Brain microvascular endothelial cell (primary cell): ENCODE measurements around the gene ARL13B.
A peak's percentile ranks its signal among the peaks of the same experiment; 100 is the strongest.

Experiments
- DNase-seq: peaks from one replicate; pipeline ENCODE4 v3.0.0-alpha.2; 2020
- H3K27ac ChIP-seq: fragments of 250-450 bp; sonication (Bioruptor Pico); 2 replicates; pipeline ENCODE4 v1.5.1; 2020; ENCODE audit warnings: mild to moderate bottlenecking, moderate library complexity
- H3K27me3 ChIP-seq: fragments of 250-450 bp; sonication (Bioruptor Pico); replicated peaks from 2 replicates; pipeline ENCODE4 v1.5.1; 2020; ENCODE audit warnings: mild to moderate bottlenecking
- H3K36me3 ChIP-seq: fragments of 250-450 bp; sonication (Bioruptor Pico); replicated peaks from 2 replicates; pipeline ENCODE4 v1.5.1; 2020; ENCODE audit warnings: mild to moderate bottlenecking
- H3K4me3 ChIP-seq: 2 replicates; pipeline ENCODE4 v1.5.1; 2011; ENCODE audit warnings: low read depth, mild to moderate bottlenecking, control low read depth, low read length, moderate library complexity
- in situ Hi-C: cut with HindIII; loops from 2 replicates; pipeline ENCODE4 v1.10.0; 2017; ENCODE audit warnings: low sequenced_read_pairs, low pct_ligation_motif_present
- TF ChIP-seq, protein P1 (sequence below): IDR thresholded peaks from 2 replicates; pipeline ENCODE4 v1.5.1; 2011; ENCODE audit warnings: low read depth, mild to moderate bottlenecking, moderate library complexity, low read length, control low read depth, inconsistent platforms; ENCODE audit errors: missing control alignments

ARL13B gene

DNA sequence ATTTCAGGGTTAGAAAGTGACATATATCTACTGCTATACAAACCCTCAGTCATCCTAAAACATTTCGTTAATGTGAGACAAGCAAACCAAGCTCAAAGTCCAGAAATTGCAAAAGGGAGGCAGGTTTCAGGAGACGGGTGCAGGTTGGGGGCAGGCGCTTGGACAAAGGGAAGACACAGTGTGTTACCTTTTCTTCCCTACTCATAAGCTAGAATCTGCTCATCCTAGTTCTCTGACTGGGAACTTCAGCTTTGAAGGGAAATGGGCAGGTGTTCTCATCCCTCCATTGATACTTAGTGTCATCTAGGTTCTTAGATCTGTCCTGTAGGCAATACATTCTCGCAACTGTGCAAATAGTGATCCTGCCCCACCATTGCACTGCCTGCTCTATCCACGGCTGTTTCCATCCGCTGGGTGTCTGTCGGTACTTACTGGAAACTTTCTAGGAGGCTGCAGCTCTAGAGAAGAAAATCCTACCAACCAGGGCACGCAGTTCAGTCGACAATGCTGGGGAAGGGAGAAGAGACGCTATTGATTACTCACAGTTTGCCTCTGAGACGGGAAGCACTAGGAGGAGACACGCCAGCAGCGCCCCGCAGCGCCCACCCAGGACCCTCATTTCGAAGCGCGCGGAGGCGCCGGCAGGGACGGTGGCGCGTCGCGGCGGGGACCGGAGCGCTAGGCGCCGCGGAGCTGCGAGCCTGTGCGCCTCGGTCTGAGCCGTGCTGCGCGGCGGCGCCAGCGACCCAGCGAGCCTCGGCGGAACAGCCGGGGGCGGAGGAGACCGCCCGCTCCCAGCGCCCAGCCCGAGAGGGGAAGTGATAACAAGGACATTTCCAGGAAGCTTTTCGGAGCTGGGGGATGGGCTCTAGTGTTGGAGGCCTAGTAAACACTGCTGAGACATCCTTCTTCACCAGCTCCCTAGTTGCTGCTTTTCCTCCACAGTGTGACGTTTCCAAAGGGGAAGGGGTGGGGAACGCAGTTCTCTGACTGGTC, 6.5 kb upstream of the ARL13B start, which contains the start of gene PROS1:
Gene PROS1, minus strand, starts transcription at position 766 of the 996 bp plus-strand sequence. Its CDS starts 147 bp downstream, at position 619.
- TF ChIP-seq, protein P1, sequence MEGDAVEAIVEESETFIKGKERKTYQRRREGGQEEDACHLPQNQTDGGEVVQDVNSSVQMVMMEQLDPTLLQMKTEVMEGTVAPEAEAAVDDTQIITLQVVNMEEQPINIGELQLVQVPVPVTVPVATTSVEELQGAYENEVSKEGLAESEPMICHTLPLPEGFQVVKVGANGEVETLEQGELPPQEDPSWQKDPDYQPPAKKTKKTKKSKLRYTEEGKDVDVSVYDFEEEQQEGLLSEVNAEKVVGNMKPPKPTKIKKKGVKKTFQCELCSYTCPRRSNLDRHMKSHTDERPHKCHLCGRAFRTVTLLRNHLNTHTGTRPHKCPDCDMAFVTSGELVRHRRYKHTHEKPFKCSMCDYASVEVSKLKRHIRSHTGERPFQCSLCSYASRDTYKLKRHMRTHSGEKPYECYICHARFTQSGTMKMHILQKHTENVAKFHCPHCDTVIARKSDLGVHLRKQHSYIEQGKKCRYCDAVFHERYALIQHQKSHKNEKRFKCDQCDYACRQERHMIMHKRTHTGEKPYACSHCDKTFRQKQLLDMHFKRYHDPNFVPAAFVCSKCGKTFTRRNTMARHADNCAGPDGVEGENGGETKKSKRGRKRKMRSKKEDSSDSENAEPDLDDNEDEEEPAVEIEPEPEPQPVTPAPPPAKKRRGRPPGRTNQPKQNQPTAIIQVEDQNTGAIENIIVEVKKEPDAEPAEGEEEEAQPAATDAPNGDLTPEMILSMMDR, result no peak
- Histone ChIP-seq H3K27me3 (no peaks in the 10 kb centered on the region), H3K27ac (peak within 1 kb of the TSS; percentile 35), H3K4me3 (peak within 1 kb of the TSS; percentile 64), H3K36me3 (no peaks in the 10 kb centered on the region)
- DNase-seq, result peak; percentile 58
- in situ Hi-C loops, result no loop called here

DNA sequence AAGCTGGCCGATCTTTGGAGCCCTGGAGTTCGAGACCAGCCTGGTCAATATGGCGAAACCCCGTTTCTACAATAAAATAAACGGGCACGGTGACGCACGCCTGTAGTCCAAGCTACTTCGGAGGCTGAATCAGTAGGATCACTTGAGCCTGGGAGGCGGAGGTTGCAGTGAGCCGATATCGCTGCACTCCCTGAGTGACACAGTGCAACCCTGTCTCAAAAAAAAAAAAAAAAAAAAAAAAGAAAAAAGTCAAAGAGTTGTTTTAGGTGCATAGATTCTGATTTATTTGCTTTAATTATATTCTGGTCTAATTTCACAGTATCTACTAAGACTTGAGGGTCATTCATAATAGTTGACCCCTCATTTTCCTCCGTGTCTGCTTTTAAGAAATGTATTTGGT, 1.7 kb downstream of the ARL13B start:
- DNase-seq, result no peak
- TF ChIP-seq, protein P1, result no peak
- no peaks in the 10 kb centered on the region for H3K36me3 ChIP-seq
- H3K27me3 ChIP-seq, result no peaks in the 10 kb centered on the region
- in situ Hi-C loops, result no loop called here
- H3K4me3 ChIP-seq, result no peak overlapping the region
- no peak overlapping the region for H3K27ac ChIP-seq

DNA sequence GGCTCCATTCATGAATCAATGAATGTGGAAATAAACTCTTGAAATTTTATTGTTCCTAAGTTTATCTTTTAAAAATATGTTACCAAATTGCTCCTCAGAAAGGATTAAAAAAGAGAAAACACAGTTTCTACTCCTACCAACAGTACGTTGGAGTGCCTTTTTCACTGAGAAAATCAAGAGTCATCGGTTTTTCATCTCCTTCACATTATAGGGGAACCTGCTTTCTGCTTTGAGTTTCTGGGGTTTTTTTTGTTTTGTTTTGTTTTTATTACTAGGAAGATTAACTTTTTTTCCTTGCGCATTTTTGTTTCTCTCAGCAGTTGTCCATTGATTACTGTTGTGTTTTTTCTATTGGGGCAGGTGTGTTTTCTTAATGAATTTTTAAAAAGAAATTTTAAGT, 3.5 kb downstream of the ARL13B start:
- no peak overlapping the region for H3K4me3 ChIP-seq
- DNase-seq, result no peak
- no peaks in the 10 kb centered on the region for H3K36me3 ChIP-seq
- no peak overlapping the region for H3K27ac ChIP-seq
- no peaks in the 10 kb centered on the region for H3K27me3 ChIP-seq
- in situ Hi-C loops, result no loop called here
- TF ChIP-seq, protein P1, result no peak

DNA sequence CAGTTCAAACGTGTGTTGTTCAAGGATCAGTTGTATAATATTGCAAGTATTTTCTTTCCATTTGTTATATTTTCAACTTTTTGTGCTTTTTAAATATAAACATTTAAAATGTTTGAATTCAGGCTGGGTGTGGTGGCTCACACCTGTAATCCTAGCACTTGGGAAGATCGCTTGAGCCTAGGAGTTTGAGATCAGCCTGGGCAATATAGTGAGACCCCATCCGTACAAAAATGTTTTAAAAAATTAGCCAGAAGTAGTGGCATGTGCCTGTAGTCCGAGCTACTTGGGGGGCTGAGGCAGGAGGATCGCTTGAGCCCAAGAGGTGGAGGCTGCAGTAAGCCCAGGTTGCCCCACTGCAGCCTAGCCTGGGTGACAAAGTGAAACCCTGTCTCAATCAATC, 4.7 kb downstream of the ARL13B start:
- in situ Hi-C loops, result no loop called here
- no peaks in the 10 kb centered on the region for H3K36me3 ChIP-seq
- H3K27ac ChIP-seq, result no peak overlapping the region
- no peaks in the 10 kb centered on the region for H3K27me3 ChIP-seq
- TF ChIP-seq, protein P1, result no peak
- no peak overlapping the region for H3K4me3 ChIP-seq
- no peak for DNase-seq

DNA sequence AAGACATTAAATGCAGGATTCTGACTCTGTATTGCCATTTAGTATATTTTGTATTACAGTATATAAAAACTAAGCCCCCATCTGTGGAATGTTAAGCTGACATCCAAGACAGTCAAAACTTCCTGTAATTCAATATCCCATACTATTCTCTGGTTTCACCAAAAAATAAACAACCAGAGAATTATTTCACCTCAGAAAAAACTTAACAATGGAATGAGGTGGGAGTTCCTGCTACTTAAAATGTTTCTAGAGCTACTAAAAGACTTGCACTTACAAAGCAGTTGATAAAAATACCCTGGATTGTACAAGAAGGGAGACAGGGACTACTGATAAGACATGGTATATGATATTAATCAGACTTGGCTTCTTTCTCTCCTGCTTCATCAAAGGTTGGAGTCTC, 8.3 kb downstream of the ARL13B start:
- in situ Hi-C loops, result no loop called here
- no peaks in the 10 kb centered on the region for H3K27me3 ChIP-seq
- H3K4me3 ChIP-seq, result no peak overlapping the region
- TF ChIP-seq, protein P1, result no peak
- H3K36me3 ChIP-seq, result no peaks in the 10 kb centered on the region
- no peak for DNase-seq
- H3K27ac ChIP-seq, result no peak overlapping the region
